Hepatocyte (in vitro differentiated cells): ENCODE measurements around the gene LATS2.

Source experiments
- EZH2phosphoT487 ChIP-seq: fragments of 200-600 bp; sonication (generic); IDR thresholded peaks from one replicate; pipeline ENCODE4 v1.6.1; 2018; ENCODE audit warnings: antibody characterized with exemption, mild to moderate bottlenecking, low read depth, moderate library complexity; ENCODE audit not compliant: unreplicated experiment, severe bottlenecking
- TF ChIP-seq, protein P1 (sequence below): fragments of 200-600 bp; sonication (generic); IDR thresholded peaks from 2 replicates; pipeline ENCODE4 v1.5.1; 2016; ENCODE audit warnings: antibody characterized with exemption, mild to moderate bottlenecking; ENCODE audit not compliant: poor library complexity

- TF ChIP-seq, protein P1, sequence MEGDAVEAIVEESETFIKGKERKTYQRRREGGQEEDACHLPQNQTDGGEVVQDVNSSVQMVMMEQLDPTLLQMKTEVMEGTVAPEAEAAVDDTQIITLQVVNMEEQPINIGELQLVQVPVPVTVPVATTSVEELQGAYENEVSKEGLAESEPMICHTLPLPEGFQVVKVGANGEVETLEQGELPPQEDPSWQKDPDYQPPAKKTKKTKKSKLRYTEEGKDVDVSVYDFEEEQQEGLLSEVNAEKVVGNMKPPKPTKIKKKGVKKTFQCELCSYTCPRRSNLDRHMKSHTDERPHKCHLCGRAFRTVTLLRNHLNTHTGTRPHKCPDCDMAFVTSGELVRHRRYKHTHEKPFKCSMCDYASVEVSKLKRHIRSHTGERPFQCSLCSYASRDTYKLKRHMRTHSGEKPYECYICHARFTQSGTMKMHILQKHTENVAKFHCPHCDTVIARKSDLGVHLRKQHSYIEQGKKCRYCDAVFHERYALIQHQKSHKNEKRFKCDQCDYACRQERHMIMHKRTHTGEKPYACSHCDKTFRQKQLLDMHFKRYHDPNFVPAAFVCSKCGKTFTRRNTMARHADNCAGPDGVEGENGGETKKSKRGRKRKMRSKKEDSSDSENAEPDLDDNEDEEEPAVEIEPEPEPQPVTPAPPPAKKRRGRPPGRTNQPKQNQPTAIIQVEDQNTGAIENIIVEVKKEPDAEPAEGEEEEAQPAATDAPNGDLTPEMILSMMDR = no peak
- no peak for TF ChIP-seq EZH2phosphoT487
Measured at GRCh38 chr13:20969182-20969581, 92.2 kb downstream of the LATS2 start.
